Activated CD4-positive, alpha-beta T cell treated with anti-CD3 and anti-CD28 coated beads, Interleukin-2, amount 10 ng/mL, durations not matched to agents 7 days and 5 days (primary cell): ENCODE data around the gene GRIN2D. TPM values are rescaled to one million over a fixed set of nuclear protein-coding genes. Genes with fewer than 3 reads are reported as not detected.
"Not testable (repeated sequence)": the region's sequence is repeated elsewhere in the genome, so short reads cannot be mapped to it uniquely, and the experiment has no call there.

Experiments used
- CTCF ChIA-PET: fragments of 350-600 bp; sonication (Branson Sonifier 250); formaldehyde crosslinking; loops from one replicate; lab custom pipeline; 2021; ENCODE audit warnings: antibody characterized with exemption; lab: Charles Lee
- POLR2A ChIA-PET: fragments of 350-600 bp; sonication (Branson Sonifier 250); formaldehyde crosslinking; loops from one replicate; lab custom pipeline; 2021; ENCODE audit warnings: antibody characterized with exemption; lab: Charles Lee
- DNase-seq: peaks from one replicate; pipeline ENCODE4 v3.0.0-alpha.2; 2020
- H3K27ac Mint-ChIP-seq: one replicate; pipeline ENCODE4 v1.8.0; 2021; ENCODE audit warnings: mild to moderate bottlenecking, moderate library complexity, mixed read lengths
- H3K27me3 Mint-ChIP-seq: one replicate; pipeline ENCODE4 v1.8.0; 2021; ENCODE audit warnings: mixed read lengths
- H3K36me3 Mint-ChIP-seq: one replicate; pipeline ENCODE4 v1.8.0; 2021; ENCODE audit warnings: low read depth, mixed read lengths
- H3K4me1 Mint-ChIP-seq: one replicate; pipeline ENCODE4 v1.8.0; 2021; ENCODE audit warnings: mixed read lengths
- H3K4me3 Mint-ChIP-seq: one replicate; pipeline ENCODE4 v1.8.0; 2021; ENCODE audit warnings: mild to moderate bottlenecking, moderate library complexity, mixed read lengths
- H3K9me3 Mint-ChIP-seq: one replicate; pipeline ENCODE4 v1.8.0; 2021; ENCODE audit warnings: mixed read lengths
- total RNA-seq, 2 experiments: library from RNA; stranded (reverse); gene quantifications; one replicate each; pipeline ENCODE4 v1.2.3, GENCODE V29; 2021

GRIN2D gene
- total RNA-seq, 2 experiments from 2014 or later = 0.04 to 0.20 TPM

- CTCF ChIA-PET = interaction anchor here (0.6 to 1.5 kb wide), 4 partner anchors 9 to 147 kb away, joined by 3 to 4 read pairs (median 3); partner anchors contain the start of genes SYNGR4 and TMEM143
- Mint-ChIP-seq H3K27me3 (no peaks in the 10 kb centered on the region), H3K4me1 (no peaks in the 10 kb centered on the region), H3K4me3 (no peak overlapping the region), H3K9me3 (no peaks in the 10 kb centered on the region), H3K36me3 (no peaks in the 10 kb centered on the region), H3K27ac (no peak overlapping the region)
- DNase-seq = no peak
- POLR2A ChIA-PET = no interaction called here
These were observed 19.9 kb upstream of the GRIN2D start for GRCh38 chr19:48373567-48373966.

GRCh38 chr19:48378194-48378570 is 15.3 kb upstream of the GRIN2D start:
- Mint-ChIP-seq H3K27me3 (no peaks in the 10 kb centered on the region), H3K4me1 (peaks cover 5% of the 10 kb centered on the region), H3K4me3 (no peak overlapping the region), H3K9me3 (no peaks in the 10 kb centered on the region), H3K27ac (no peak overlapping the region), H3K36me3 (peaks cover 14% of the 10 kb centered on the region)
- POLR2A ChIA-PET = no interaction called here
- CTCF ChIA-PET = no interaction called here
- no peak for DNase-seq

DNA sequence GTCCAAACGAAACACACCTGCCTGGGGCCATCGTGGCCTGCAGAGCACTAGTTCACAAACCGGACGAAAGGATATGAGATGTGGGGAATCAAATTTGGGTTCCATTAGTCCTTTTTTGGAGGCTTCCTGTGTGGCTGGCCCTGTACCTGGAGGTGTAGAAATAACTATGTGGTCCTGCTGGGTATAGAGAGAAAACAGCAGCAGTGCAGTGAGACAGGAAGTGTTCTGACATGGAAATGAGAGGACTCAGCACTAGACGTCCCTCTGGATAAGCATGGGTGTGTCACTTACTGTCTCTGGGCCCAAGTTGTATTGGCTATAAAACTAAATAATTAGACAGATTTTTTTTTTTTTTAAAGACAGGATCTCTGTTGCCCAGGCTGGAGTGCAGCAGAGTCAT is 14.4 kb upstream of the GRIN2D start:
- ChIA-PET POLR2A (interaction anchor here (0.6 kb wide), 1 partner anchor 718 kb away, joined by 4 read pairs; no protein-coding TSS in a partner anchor), CTCF (no interaction called here)
- H3K27ac Mint-ChIP-seq = no peak overlapping the region

DNA sequence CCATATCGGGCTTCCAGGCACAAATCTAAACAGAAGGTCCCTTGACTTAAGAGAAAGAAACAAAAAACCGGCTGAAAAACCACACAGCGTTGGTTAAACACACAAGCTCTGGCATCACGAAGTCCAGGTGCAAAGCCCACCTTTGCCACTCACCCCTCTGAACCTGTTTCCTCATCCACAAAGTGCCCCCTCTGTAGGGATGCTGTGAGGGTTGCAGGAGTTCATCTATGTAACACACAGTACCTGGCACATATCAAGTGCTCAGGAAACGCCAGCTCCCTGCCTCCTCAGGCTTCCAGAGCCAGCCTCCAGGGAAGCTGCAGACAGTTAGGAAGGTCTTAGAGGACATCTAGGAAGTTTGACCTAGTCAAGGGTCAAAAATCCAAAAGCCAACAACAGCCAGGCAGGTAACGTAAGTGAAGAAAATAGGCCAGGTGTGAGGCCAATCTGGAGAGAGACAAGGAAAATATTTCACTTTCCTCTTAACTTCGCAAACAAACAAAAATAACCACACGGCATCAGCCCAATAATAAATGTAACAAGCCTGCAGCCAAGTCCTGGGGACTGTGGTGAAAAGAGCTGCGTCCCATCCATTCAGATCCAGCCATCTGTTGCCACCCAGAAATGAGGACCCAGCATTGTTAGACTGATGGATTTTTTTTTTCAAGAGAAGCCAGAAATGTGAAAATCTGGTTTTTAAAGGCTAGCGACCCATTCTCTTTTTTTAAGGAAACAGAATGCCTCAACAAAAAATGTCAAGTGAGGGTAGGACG is 12.1 kb upstream of the GRIN2D start:
- H3K9me3 Mint-ChIP-seq = no peaks in the 10 kb centered on the region
- no peak overlapping the region for H3K27ac Mint-ChIP-seq
- H3K4me1 Mint-ChIP-seq = peaks cover 5% of the 10 kb centered on the region
- DNase-seq = no peak
- ChIA-PET POLR2A (interaction anchor here (0.6 kb wide), 2 partner anchors 57 to 113 kb away, joined by 3 to 5 read pairs; no protein-coding TSS in a partner anchor), CTCF (interaction anchor here (1.0 to 2.0 kb wide), 3 partner anchors 9 to 12 kb away, joined by 3 to 8 read pairs (median 3); partner anchors contain the start of genes GRIN2D and KDELR1)
- H3K27me3 Mint-ChIP-seq = no peaks in the 10 kb centered on the region
- H3K36me3 Mint-ChIP-seq = peaks cover 21% of the 10 kb centered on the region
- no peak overlapping the region for H3K4me3 Mint-ChIP-seq

More for the DNA sequence above, 14.4 kb upstream of the GRIN2D start:
- Mint-ChIP-seq H3K36me3 (peaks cover 15% of the 10 kb centered on the region), H3K4me1 (peaks cover 5% of the 10 kb centered on the region), H3K27me3 (no peaks in the 10 kb centered on the region), H3K9me3 (no peaks in the 10 kb centered on the region), H3K4me3 (no peak overlapping the region)
- DNase-seq = no peak

GRCh38 chr19:48382286-48382685 is 11.2 kb upstream of the GRIN2D start:
- Mint-ChIP-seq H3K4me1 (peaks cover 5% of the 10 kb centered on the region), H3K9me3 (no peaks in the 10 kb centered on the region), H3K4me3 (no peak overlapping the region), H3K27me3 (no peaks in the 10 kb centered on the region), H3K36me3 (peaks cover 26% of the 10 kb centered on the region), H3K27ac (no peak overlapping the region)
- ChIA-PET CTCF (interaction anchor here (1.0 to 2.0 kb wide), 3 partner anchors 9 to 11 kb away, joined by 3 to 8 read pairs (median 3); partner anchors contain the start of genes GRIN2D and KDELR1), POLR2A (no interaction called here)
- no peak for DNase-seq

DNA sequence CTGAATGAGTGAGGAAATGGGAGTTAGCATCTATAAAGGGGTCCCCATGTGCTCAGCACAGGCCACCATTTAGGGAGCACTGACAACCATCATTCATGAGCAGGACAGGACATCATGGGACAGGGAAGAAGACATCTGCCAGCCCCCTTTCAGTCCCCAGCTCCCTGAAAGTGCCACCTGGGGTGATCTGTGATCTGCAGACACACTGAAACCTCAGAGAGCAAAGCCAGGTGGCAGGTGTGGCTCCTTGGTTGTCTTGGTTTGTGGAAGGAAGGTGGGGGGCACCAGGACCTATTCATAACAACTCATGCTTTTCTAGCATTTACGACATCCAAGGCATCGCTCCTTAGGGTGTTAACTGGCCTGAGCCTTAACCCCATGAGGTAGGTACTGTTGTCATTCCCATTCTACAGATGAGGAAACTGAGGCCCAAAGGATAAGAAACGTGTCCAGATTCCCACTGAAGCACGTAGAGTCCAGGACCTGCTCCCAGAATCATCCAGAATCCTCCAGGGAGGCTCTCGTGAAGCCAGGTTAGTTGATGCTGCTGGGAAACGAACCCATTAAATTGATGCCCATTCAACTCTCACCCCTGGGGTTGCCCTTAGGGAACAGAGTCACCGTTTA is 7.9 kb upstream of the GRIN2D start:
- Mint-ChIP-seq H3K4me3 (no peak overlapping the region), H3K4me1 (peaks cover 13% of the 10 kb centered on the region), H3K27ac (no peak overlapping the region), H3K27me3 (no peaks in the 10 kb centered on the region), H3K36me3 (peaks cover 40% of the 10 kb centered on the region), H3K9me3 (no peaks in the 10 kb centered on the region)
- POLR2A ChIA-PET = no interaction called here
- DNase-seq = no peak
- CTCF ChIA-PET = interaction anchor here (1.4 kb wide), 1 partner anchor 21 kb away, joined by 3 read pairs; the partner anchor contains the start of genes SYNGR4 and TMEM143

GRCh38 chr19:48386981-48387380 is 6.5 kb upstream of the GRIN2D start:
- Mint-ChIP-seq H3K36me3 (peaks cover 36% of the 10 kb centered on the region), H3K4me1 (peaks cover 16% of the 10 kb centered on the region), H3K27me3 (peaks cover 3% of the 10 kb centered on the region), H3K27ac (no peak overlapping the region), H3K4me3 (no peak overlapping the region), H3K9me3 (no peaks in the 10 kb centered on the region)
- ChIA-PET POLR2A (no interaction called here), CTCF (interaction anchor here (0.7 kb wide), 1 partner anchor 207 kb away, joined by 5 read pairs; no protein-coding TSS in a partner anchor)
- no peak for DNase-seq

DNA sequence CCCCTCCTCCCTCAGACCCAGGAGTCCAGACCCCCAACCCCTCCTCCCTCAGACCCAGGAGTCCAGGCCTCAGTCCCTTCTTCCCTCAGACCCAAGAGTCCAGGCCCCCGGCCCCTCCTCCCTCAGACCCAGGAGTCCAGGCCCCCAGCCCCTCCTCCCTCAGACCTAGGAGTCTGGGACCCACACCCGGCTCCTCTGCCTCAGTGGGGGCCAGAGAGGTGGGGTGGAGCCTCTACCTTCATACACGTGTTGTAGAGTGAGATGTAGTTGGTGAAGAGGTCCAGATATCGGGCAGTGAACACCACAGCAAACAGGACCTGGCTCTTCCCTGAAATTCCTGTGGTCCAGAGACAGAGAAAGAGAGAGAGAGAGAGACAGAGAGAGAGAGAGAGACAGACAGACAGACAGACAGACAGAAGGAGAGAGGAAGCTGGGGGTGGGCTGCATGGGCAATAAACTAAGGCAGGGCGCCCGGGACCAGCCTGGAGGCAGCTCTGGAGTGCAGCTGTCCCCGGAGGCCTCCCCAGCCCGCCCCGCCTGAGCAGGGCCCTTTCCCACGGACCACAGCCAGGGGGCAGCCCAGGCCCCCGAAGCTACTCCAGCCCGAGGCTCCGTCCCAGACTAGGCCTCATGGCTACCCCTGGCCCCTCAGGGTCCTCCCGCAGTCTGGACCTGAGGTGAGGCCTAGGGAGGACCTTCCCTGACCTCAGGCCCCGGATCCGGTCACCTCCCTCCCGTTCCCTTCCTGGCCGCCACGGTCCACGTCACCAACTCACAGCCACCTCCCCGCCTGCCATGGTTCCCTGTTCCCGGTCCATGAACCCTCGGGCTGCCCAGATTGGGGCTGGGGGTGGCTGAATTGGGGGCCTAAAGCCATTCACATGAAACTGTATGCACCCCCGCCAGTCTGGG is 3.0 kb upstream of the GRIN2D start:
- H3K4me3 Mint-ChIP-seq = peak overlapping the region; percentile 90
- ChIA-PET POLR2A (interaction anchor here (0.7 kb wide), 1 partner anchor 179 kb away, joined by 3 read pairs; no protein-coding TSS in a partner anchor), CTCF (interaction anchor here (0.5 to 2.3 kb wide), 21 partner anchors 9 to 481 kb away, joined by 3 to 25 read pairs (median 5); partner anchors contain the start of genes PPP1R15A, SYNGR4 and TMEM143)
- H3K4me1 Mint-ChIP-seq = peaks cover 28% of the 10 kb centered on the region
- H3K27ac Mint-ChIP-seq = peak overlapping the region; percentile 96
- H3K9me3 Mint-ChIP-seq = no peaks in the 10 kb centered on the region
- H3K27me3 Mint-ChIP-seq = peaks cover 30% of the 10 kb centered on the region
- DNase-seq = peak; percentile 68
- H3K36me3 Mint-ChIP-seq = peaks cover 19% of the 10 kb centered on the region

GRCh38 chr19:48391100-48392005 is 2.1 kb upstream of the GRIN2D start, which contains the start of gene KDELR1:
Gene KDELR1, minus strand, starts transcription at chr19:48391551. Its CDS starts 193 bp downstream, at chr19:48391358.
- POLR2A ChIA-PET = interaction anchor here (0.7 kb wide), 1 partner anchor 179 kb away, joined by 3 read pairs; no protein-coding TSS in a partner anchor
- Mint-ChIP-seq H3K27me3 (peaks cover 39% of the 10 kb centered on the region), H3K27ac (peak within 1 kb of the TSS; percentile 96), H3K4me1 (peaks cover 28% of the 10 kb centered on the region), H3K9me3 (no peaks in the 10 kb centered on the region), H3K36me3 (peaks cover 19% of the 10 kb centered on the region), H3K4me3 (peak within 1 kb of the TSS; percentile 90)
- peak; percentile 70 for DNase-seq
- CTCF ChIA-PET = interaction anchor here (0.5 to 2.3 kb wide), 32 partner anchors 10 to 1457 kb away, joined by 3 to 25 read pairs (median 4); partner anchors contain the start of genes EMP3, PLA2G4C, PPP1R15A and SYNGR4

GRCh38 chr19:48392006-48392344 is 1.5 kb upstream of the GRIN2D start:
- peak overlapping the region; percentile 31 for H3K27ac Mint-ChIP-seq
- peaks cover 28% of the 10 kb centered on the region for H3K4me1 Mint-ChIP-seq
- POLR2A ChIA-PET = not testable (repeated sequence)

More at GRCh38 chr19:48392006-48392344, 1.5 kb upstream of the GRIN2D start:
- Mint-ChIP-seq H3K27me3 (peaks cover 44% of the 10 kb centered on the region), H3K4me3 (peak overlapping the region; percentile 90), H3K36me3 (peaks cover 17% of the 10 kb centered on the region)
- not testable (repeated sequence) for H3K9me3 Mint-ChIP-seq, DNase-seq
- CTCF ChIA-PET = interaction anchor here (0.6 to 2.3 kb wide), 23 partner anchors 9 to 480 kb away, joined by 3 to 25 read pairs (median 3); partner anchors contain the start of genes EMP3, PLA2G4C, PPP1R15A and SYNGR4
